B cell (primary cell): ENCODE data around the gene SH3BGR. TPM values are rescaled to one million over a fixed set of nuclear protein-coding genes. Genes with fewer than 3 reads are reported as not detected.

Experiments used
- ATAC-seq: fragments of 200-7000 bp; cut with Tn5 transposase; one replicate; pipeline ENCODE4 v1.10.0; 2021; ENCODE audit warnings: low read depth, mild to moderate bottlenecking, moderate number of reproducible peaks, moderate library complexity
- CTCF ChIA-PET: fragments of 350-600 bp; sonication (Branson Sonifier 250); formaldehyde crosslinking; loops from one replicate; lab custom pipeline; 2021; ENCODE audit warnings: antibody characterized with exemption, inconsistent platforms; lab: Charles Lee
- POLR2A ChIA-PET: fragments of 350-600 bp; sonication (Branson Sonifier 250); formaldehyde crosslinking; loops from one replicate; lab custom pipeline; 2021; ENCODE audit warnings: antibody characterized with exemption; lab: Charles Lee
- DNase-seq: peaks from one replicate; pipeline ENCODE4 v3.0.0; 2013
- H2AFZ ChIP-seq: 2 replicates; pipeline ENCODE4 v1.6.1; 2012; ENCODE audit warnings: mild to moderate bottlenecking, low read depth, low read length; ENCODE audit not compliant: insufficient read depth, poor library complexity, severe bottlenecking
- H3K27ac ChIP-seq, 2 donors: 1 replicate in 1 of 2; 2 replicates in 1 of 2; pipeline ENCODE4 v1.5.1; 2012 to 2013; ENCODE audit warnings: low read length in 2 of 2, mild to moderate bottlenecking in 2 of 2, moderate library complexity in 1 of 2
- H3K27me3 ChIP-seq, 4 experiments: fragments of 200-600 bp in 1 of 4; sonication (generic) in 1 of 4; replicated peaks in 1 of 4; 1 replicate in 2 of 4; 2 replicates in 2 of 4; pipeline versions ENCODE4 v1.6.1 to v1.7.0; 2013 to 2016; ENCODE audit warnings: low read length in 3 of 4, mild to moderate bottlenecking in 2 of 4, mixed read lengths in 1 of 4, moderate library complexity in 1 of 4; ENCODE audit not compliant: insufficient read depth in 4 of 4, control insufficient read depth in 3 of 4; ENCODE audit errors: control extremely low read depth in 1 of 4
- H3K36me3 ChIP-seq, 2 experiments: replicated peaks in 1 of 2; 1 replicate in 1 of 2; 2 replicates in 1 of 2; pipeline versions ENCODE4 v1.6.1 to v1.7.1; 2013; ENCODE audit warnings: low read length in 1 of 2; ENCODE audit not compliant: insufficient read depth in 2 of 2, control insufficient read depth in 1 of 2; ENCODE audit errors: control extremely low read depth in 1 of 2, extremely low read depth in 1 of 2
- H3K4me1 ChIP-seq, 2 donors: fragments of 200-600 bp in 1 of 2; sonication (generic) in 1 of 2; 1 replicate in 1 of 2; 2 replicates in 1 of 2; pipeline versions ENCODE4 v1.5.1 to v1.6.1; 2013 to 2017; ENCODE audit warnings: low read length in 2 of 2; ENCODE audit not compliant: control insufficient read depth in 2 of 2, insufficient read depth in 2 of 2
- H3K4me2 ChIP-seq: replicated peaks from 2 replicates; pipeline ENCODE3; 2012; ENCODE audit warnings: mild to moderate bottlenecking, low read depth, low read length; ENCODE audit not compliant: poor library complexity, severe bottlenecking
- H3K4me3 ChIP-seq, 5 experiments: fragments of 200-600 bp in 1 of 5; sonication (generic) in 1 of 5; 1 replicate in 3 of 5; 2 replicates in 2 of 5; pipeline versions ENCODE4 v1.5.1 to v1.7.0; 2011 to 2016; ENCODE audit warnings: low read length in 4 of 5, mild to moderate bottlenecking in 4 of 5, low read depth in 2 of 5, control low read depth in 1 of 5, moderate library complexity in 1 of 5; ENCODE audit not compliant: insufficient read depth in 1 of 5; ENCODE audit errors: control extremely low read depth in 1 of 5, extremely low read depth in 1 of 5
- H3K79me2 ChIP-seq: fragments of 200-600 bp; sonication (generic); one replicate; pipeline ENCODE4 v1.6.0; 2016; ENCODE audit warnings: low read length; ENCODE audit not compliant: control insufficient read depth, insufficient read depth
- H3K9ac ChIP-seq: fragments of 200-600 bp; sonication (generic); 2 replicates; pipeline ENCODE4 v1.6.1; 2017; ENCODE audit warnings: mild to moderate bottlenecking, low read length, moderate library complexity
- H3K9me3 ChIP-seq, 3 donors: one replicate each; pipeline versions ENCODE4 v1.6.1 to v1.7.1; 2013; ENCODE audit warnings: low read length in 2 of 3; ENCODE audit not compliant: control insufficient read depth in 2 of 3, insufficient read depth in 1 of 3; ENCODE audit errors: control extremely low read depth in 1 of 3
- H4K20me1 ChIP-seq: 2 replicates; pipeline ENCODE4 v1.6.0; 2012; ENCODE audit warnings: mild to moderate bottlenecking, low read length; ENCODE audit not compliant: insufficient read depth, control insufficient read depth, poor library complexity, severe bottlenecking
- H3K27ac Mint-ChIP-seq: one replicate; pipeline ENCODE4 v1.8.0; 2021; ENCODE audit warnings: mixed read lengths
- H3K27me3 Mint-ChIP-seq: one replicate; pipeline ENCODE4 v1.8.0; 2021; ENCODE audit warnings: mixed read lengths
- H3K4me1 Mint-ChIP-seq: one replicate; pipeline ENCODE4 v1.8.0; 2021; ENCODE audit warnings: mixed read lengths
- H3K4me3 Mint-ChIP-seq: one replicate; pipeline ENCODE4 v1.8.0; 2021; ENCODE audit warnings: mixed read lengths
- H3K9me3 Mint-ChIP-seq: one replicate; pipeline ENCODE4 v1.8.0; 2022; ENCODE audit warnings: mixed read lengths; ENCODE audit not compliant: insufficient read depth
- CTCF ChIP-seq: fragments of 200-600 bp; IDR thresholded peaks from one replicate; pipeline ENCODE4 v1.8.0; 2022; ENCODE audit warnings: antibody characterized with exemption, mild to moderate bottlenecking
- EZH2 ChIP-seq: IDR thresholded peaks from 2 replicates; pipeline ENCODE4 v1.6.1; 2012; ENCODE audit warnings: borderline replicate concordance, low read depth, mild to moderate bottlenecking, moderate library complexity, low read length; ENCODE audit not compliant: insufficient read depth, poor library complexity, severe bottlenecking
- WGBS: methylation state at CpG from one replicate; pipeline ENCODE4 v1.1.5; 2013; ENCODE audit warnings: missing lambda C conversion rate; ENCODE audit not compliant: insufficient coverage; 5-methylcytosine and 5-hydroxymethylcytosine counted together
- intact Hi-C: fragments of 100-400 bp; cut with micrococcal nuclease; formaldehyde crosslinking; loops from one replicate; pipeline ENCODE4 v1.10.0; 2022
- polyA plus RNA-seq: library from polyadenylated mRNA; depleted of rRNA; stranded (reverse); fragments of >200 nt; gene quantifications from 2 replicates; pipeline ENCODE4 v1.2.3, GENCODE V29; 2012
- total RNA-seq, 2 donors: library from RNA; stranded (reverse); fragments of 120-200 nt in 1 of 2; gene quantifications; 1 replicate in 1 of 2; 2 replicates in 1 of 2; pipeline versions ENCODE4 v1.2.3 to v1.2.4, GENCODE V29; 2013 to 2022

SH3BGR gene
- total and polyA plus RNA-seq, 2 donors (not counting 1 experiment from before 2014, with no cell fraction given), result 0.21 to 1.7 TPM

- H3K9me3 ChIP-seq, result no peaks in the 10 kb centered on the region
- TF ChIP-seq EZH2, result no peak
- no peak for TF ChIP-seq CTCF
- H3K4me1 Mint-ChIP-seq, result no peaks in the 10 kb centered on the region
- no peak overlapping the region for H3K27ac ChIP-seq
- intact Hi-C loops, result no loop called here
- H3K36me3 ChIP-seq, result no peaks in the 10 kb centered on the region
- no peaks in the 10 kb centered on the region for H4K20me1 ChIP-seq
- H2AFZ ChIP-seq, result no peak overlapping the region
- no peak overlapping the region for H3K4me3 Mint-ChIP-seq
- ChIA-PET POLR2A (no interaction called here), CTCF (no interaction called here)
- WGBS, result 29% methylated on average over 1 of the region's 1 CpG
- no peaks in the 10 kb centered on the region for H3K27me3 Mint-ChIP-seq
- no peak overlapping the region for H3K4me2 ChIP-seq
- no peak overlapping the region for H3K4me3 ChIP-seq
- DNase-seq (no peak), ATAC-seq (no peak)
- H3K27ac Mint-ChIP-seq, result no peak overlapping the region
- H3K27me3 ChIP-seq, result no peaks in the 10 kb centered on the region
- no peaks in the 10 kb centered on the region for H3K4me1 ChIP-seq
- H3K9ac ChIP-seq, result no peak overlapping the region
- H3K79me2 ChIP-seq, result no peaks in the 10 kb centered on the region
- peaks cover 2% of the 10 kb centered on the region for H3K9me3 Mint-ChIP-seq
Observed at GRCh38 chr21:39468559-39468958, 16.8 kb downstream of the SH3BGR start.

- no peak for DNase-seq
- POLR2A ChIA-PET, result no interaction called here
- H3K27me3 ChIP-seq, result no peaks in the 10 kb centered on the region
- CTCF ChIA-PET, result no interaction called here
- ATAC-seq, result no peak
- TF ChIP-seq EZH2 (no peak), CTCF (no peak)
- H3K9me3 ChIP-seq, result no peaks in the 10 kb centered on the region
- no peaks in the 10 kb centered on the region for H3K4me1 ChIP-seq
- H3K27ac ChIP-seq, result no peak overlapping the region
- no peak overlapping the region for H3K9ac ChIP-seq
- H4K20me1 ChIP-seq, result no peaks in the 10 kb centered on the region
- no peaks in the 10 kb centered on the region for H3K9me3 Mint-ChIP-seq
- no peaks in the 10 kb centered on the region for H3K27me3 Mint-ChIP-seq
- H3K4me2 ChIP-seq, result no peak overlapping the region
- H3K27ac Mint-ChIP-seq, result no peak overlapping the region
- WGBS, result no CpG with 5 or more reads among the region's 3 CpGs
- no peaks in the 10 kb centered on the region for H3K36me3 ChIP-seq
- H3K4me1 Mint-ChIP-seq, result no peaks in the 10 kb centered on the region
- H3K4me3 Mint-ChIP-seq, result no peak overlapping the region
- no peaks in the 10 kb centered on the region for H3K79me2 ChIP-seq
- H3K4me3 ChIP-seq, result no peak overlapping the region
- H2AFZ ChIP-seq, result no peak overlapping the region
- intact Hi-C loops, result no loop called here
Observed at GRCh38 chr21:39471598-39471997, 19.8 kb downstream of the SH3BGR start.
